H7 (cell line): Measurements from ENCODE around the gene NEURL3. TPM values are rescaled to one million over a fixed set of nuclear protein-coding genes. Genes with fewer than 3 reads are reported as not detected.

Experiments
- DNase-seq: peaks from one replicate; pipeline ENCODE4 v3.0.0; 2012
- H3K27me3 ChIP-seq: 2 replicates; pipeline ENCODE4 v1.6.0; 2011; ENCODE audit warnings: mild to moderate bottlenecking, low read length; ENCODE audit not compliant: control insufficient read depth, insufficient read depth
- H3K36me3 ChIP-seq: replicated peaks from 2 replicates; pipeline ENCODE4 v1.5.1; 2011; ENCODE audit warnings: low read length; ENCODE audit not compliant: control insufficient read depth, insufficient read depth
- H3K4me3 ChIP-seq: 2 replicates; pipeline ENCODE4 v1.5.1; 2011; ENCODE audit warnings: low read depth, mild to moderate bottlenecking, control low read depth, low read length, moderate library complexity; ENCODE audit not compliant: insufficient read depth
- total RNA-seq: library from RNA; depleted of rRNA; stranded (reverse); fragments of >200 nt; shearing (Covaris generic); gene quantifications from 2 replicates; pipeline ENCODE4 v1.2.3, GENCODE V29; 2014

The NEURL3 gene
- total RNA-seq, 1 experiment from 2014 or later = 0.10 TPM

- DNase-seq = no peak
- Histone ChIP-seq H3K27me3 (peaks cover 18% of the 10 kb centered on the region), H3K4me3 (no peak overlapping the region), H3K36me3 (no peaks in the 10 kb centered on the region)
Measured at GRCh38 chr2:96534141-96534540, 29.0 kb upstream of the NEURL3 start.

- Histone ChIP-seq H3K36me3 (no peaks in the 10 kb centered on the region), H3K4me3 (no peak overlapping the region), H3K27me3 (peaks cover 18% of the 10 kb centered on the region)
- DNase-seq = peak; percentile 31
Measured at GRCh38 chr2:96533292-96534073, 28.3 kb upstream of the NEURL3 start.

GRCh38 chr2:96532641-96533291, 27.6 kb upstream of the NEURL3 start:
- DNase-seq = peak; percentile 20
- Histone ChIP-seq H3K27me3 (peaks cover 13% of the 10 kb centered on the region), H3K36me3 (no peaks in the 10 kb centered on the region), H3K4me3 (no peak overlapping the region)

- DNase-seq = peak; percentile 92
- peaks cover 6% of the 10 kb centered on the region for H3K27me3 ChIP-seq
- no peaks in the 10 kb centered on the region for H3K36me3 ChIP-seq
- H3K4me3 ChIP-seq = peak overlapping the region; percentile 40
Measured at GRCh38 chr2:96531872-96532505, 26.8 kb upstream of the NEURL3 start.

GRCh38 chr2:96531366-96531765, 26.2 kb upstream of the NEURL3 start:
- DNase-seq = peak; percentile 39

GRCh38 chr2:96530474-96531357, 25.6 kb upstream of the NEURL3 start:
- Histone ChIP-seq H3K36me3 (no peaks in the 10 kb centered on the region), H3K4me3 (no peak overlapping the region), H3K27me3 (peaks cover 10% of the 10 kb centered on the region)
- DNase-seq = peak; percentile 25

More at GRCh38 chr2:96531366-96531765, 26.2 kb upstream of the NEURL3 start:
- Histone ChIP-seq H3K4me3 (no peak overlapping the region), H3K27me3 (peaks cover 10% of the 10 kb centered on the region), H3K36me3 (no peaks in the 10 kb centered on the region)

- H3K36me3 ChIP-seq = no peaks in the 10 kb centered on the region
- no peak overlapping the region for H3K4me3 ChIP-seq
- H3K27me3 ChIP-seq = peaks cover 10% of the 10 kb centered on the region
- DNase-seq = no peak
Measured at GRCh38 chr2:96530144-96530430, 24.9 kb upstream of the NEURL3 start.

GRCh38 chr2:96529376-96530143, 24.4 kb upstream of the NEURL3 start:
- H3K27me3 ChIP-seq = peaks cover 10% of the 10 kb centered on the region

GRCh38 chr2:96528700-96529375, 23.7 kb upstream of the NEURL3 start:
- no peak overlapping the region for H3K4me3 ChIP-seq
- no peaks in the 10 kb centered on the region for H3K36me3 ChIP-seq
- peaks cover 10% of the 10 kb centered on the region for H3K27me3 ChIP-seq
- peak; percentile 49 for DNase-seq

More at GRCh38 chr2:96529376-96530143, 24.4 kb upstream of the NEURL3 start:
- Histone ChIP-seq H3K4me3 (no peak overlapping the region), H3K36me3 (no peaks in the 10 kb centered on the region)
- DNase-seq = peak; percentile 24

- DNase-seq = peak; percentile 29
- Histone ChIP-seq H3K36me3 (no peaks in the 10 kb centered on the region), H3K27me3 (peaks cover 10% of the 10 kb centered on the region), H3K4me3 (peak overlapping the region; percentile 18)
Measured at GRCh38 chr2:96528006-96528699, 23.0 kb upstream of the NEURL3 start.

GRCh38 chr2:96527286-96528005, 22.3 kb upstream of the NEURL3 start:
- no peaks in the 10 kb centered on the region for H3K36me3 ChIP-seq
- peak; percentile 89 for DNase-seq

GRCh38 chr2:96526615-96527285, 21.6 kb upstream of the NEURL3 start:
- H3K27me3 ChIP-seq = peaks cover 10% of the 10 kb centered on the region
- DNase-seq = no peak
- peak overlapping the region; percentile 45 for H3K4me3 ChIP-seq

More at GRCh38 chr2:96527286-96528005, 22.3 kb upstream of the NEURL3 start:
- Histone ChIP-seq H3K4me3 (peak overlapping the region; percentile 45), H3K27me3 (peaks cover 10% of the 10 kb centered on the region)

More at GRCh38 chr2:96526615-96527285, 21.6 kb upstream of the NEURL3 start:
- no peaks in the 10 kb centered on the region for H3K36me3 ChIP-seq
